HEK293 (cell line): ENCODE data around the gene PFKL.
A peak's percentile ranks its signal among the peaks of the same experiment; 100 is the strongest.
"Not testable (repeated sequence)": the region's sequence is repeated elsewhere in the genome, so short reads cannot be mapped to it uniquely, and the experiment has no call there.

ENCODE experiments used
- CTCF ChIA-PET: fragments of 350-600 bp; formaldehyde crosslinking; extraction: SDS; loops from one replicate; lab custom pipeline; 2021; ENCODE audit warnings: antibody characterized with exemption; lab: Yijun Ruan, JAX
- POLR2A ChIA-PET: fragments of 300-600 bp; formaldehyde crosslinking; extraction: SDS; loops from one replicate; lab custom pipeline; 2020; ENCODE audit warnings: antibody characterized with exemption, inconsistent platforms; lab: Yijun Ruan, JAX
- H3K27ac ChIP-seq: fragments of 200-500 bp; sonication (Bioruptor generic); 2 replicates; pipeline ENCODE4 v1.5.1; 2014; ENCODE audit warnings: low read depth, low read length, control low read depth, inconsistent platforms; ENCODE audit errors: extremely low read depth
- H3K36me3 ChIP-seq, 2 experiments: fragments of 200-500 bp in 1 of 2; sonication (Bioruptor generic) in 1 of 2; 1 replicate in 1 of 2; 2 replicates in 1 of 2; pipeline ENCODE4 v1.5.1; 2014 to 2017; ENCODE audit warnings: inconsistent platforms in 2 of 2, low read length in 2 of 2; ENCODE audit not compliant: control insufficient read depth in 2 of 2, insufficient read depth in 1 of 2
- H3K4me1 ChIP-seq: fragments of 200-500 bp; sonication (Bioruptor generic); 2 replicates; pipeline ENCODE4 v1.5.1; 2014; ENCODE audit warnings: mild to moderate bottlenecking, low read length, inconsistent platforms; ENCODE audit not compliant: control insufficient read depth, insufficient read depth
- H3K4me3 ChIP-seq: 2 replicates; pipeline ENCODE4 v1.5.1; 2011; ENCODE audit warnings: low read depth, mild to moderate bottlenecking, control low read depth, low read length, moderate library complexity
- H3K9me3 ChIP-seq: fragments of 200-500 bp; sonication (Bioruptor generic); 2 replicates; pipeline ENCODE4 v1.5.1; 2014; ENCODE audit warnings: low read depth, low read length, inconsistent platforms; ENCODE audit not compliant: control insufficient read depth, insufficient read depth
- KLF1 ChIP-seq: fragments of 450-650 bp; formaldehyde crosslinking; IDR thresholded peaks from 2 replicates; pipeline ENCODE4 v1.5.1; 2016; ENCODE audit warnings: missing biosample characterization, missing genetic modification characterization
- PRDM10 ChIP-seq: fragments of 450-650 bp; formaldehyde crosslinking; IDR thresholded peaks from 2 replicates; pipeline ENCODE4 v1.5.1; 2016; ENCODE audit warnings: missing biosample characterization, missing genetic modification characterization
- SCRT1 ChIP-seq: fragments of 450-650 bp; formaldehyde crosslinking; IDR thresholded peaks from 2 replicates; pipeline ENCODE4 v1.5.1; 2016; ENCODE audit warnings: missing biosample characterization, missing genetic modification characterization, borderline replicate concordance
- SP2 ChIP-seq: fragments of 450-650 bp; formaldehyde crosslinking; IDR thresholded peaks from 2 replicates; pipeline ENCODE4 v1.5.1; 2016; ENCODE audit warnings: missing biosample characterization, missing genetic modification characterization
- SP3 ChIP-seq: fragments of 450-650 bp; formaldehyde crosslinking; IDR thresholded peaks from 2 replicates; pipeline ENCODE4 v1.5.1; 2016; ENCODE audit warnings: missing biosample characterization, missing genetic modification characterization
- ZBTB44 ChIP-seq: fragments of 450-650 bp; IDR thresholded peaks from 2 replicates; pipeline ENCODE4 v1.5.1; 2018; ENCODE audit warnings: missing biosample characterization, mild to moderate bottlenecking, missing genetic modification characterization
- ZEB2 ChIP-seq: fragments of 450-650 bp; formaldehyde crosslinking; IDR thresholded peaks from 2 replicates; pipeline ENCODE4 v1.5.1; 2016; ENCODE audit warnings: missing biosample characterization, missing genetic modification characterization
- ZFHX2 ChIP-seq: fragments of 450-650 bp; formaldehyde crosslinking; conservative IDR thresholded peaks from 2 replicates; pipeline ENCODE4 v1.5.1; 2016; ENCODE audit warnings: missing biosample characterization, missing genetic modification characterization
- ZNF121 ChIP-seq: fragments of 450-650 bp; formaldehyde crosslinking; IDR thresholded peaks from 2 replicates; pipeline ENCODE4 v1.5.1; 2016; ENCODE audit warnings: missing biosample characterization, missing genetic modification characterization
- ZNF157 ChIP-seq: fragments of 450-650 bp; formaldehyde crosslinking; IDR thresholded peaks from 2 replicates; pipeline ENCODE4 v1.5.1; 2016; ENCODE audit warnings: missing biosample characterization, missing genetic modification characterization
- ZNF394 ChIP-seq: fragments of 450-650 bp; formaldehyde crosslinking; IDR thresholded peaks from 2 replicates; pipeline ENCODE4 v1.5.1; 2016; ENCODE audit warnings: missing biosample characterization, missing genetic modification characterization, mild to moderate bottlenecking, moderate library complexity, borderline replicate concordance
- ZNF416 ChIP-seq: fragments of 450-650 bp; formaldehyde crosslinking; IDR thresholded peaks from 2 replicates; pipeline ENCODE4 v1.5.1; 2016; ENCODE audit warnings: missing biosample characterization, missing genetic modification characterization
- ZNF571 ChIP-seq: fragments of 450-650 bp; formaldehyde crosslinking; IDR thresholded peaks from 2 replicates; pipeline ENCODE4 v1.5.0; 2017; ENCODE audit warnings: missing biosample characterization, missing genetic modification characterization
- ZNF596 ChIP-seq: fragments of 450-650 bp; IDR thresholded peaks from 2 replicates; pipeline ENCODE4 v1.5.0; 2018; ENCODE audit warnings: missing biosample characterization, mild to moderate bottlenecking, missing genetic modification characterization, moderate library complexity
- ZNF600 ChIP-seq: fragments of 450-650 bp; formaldehyde crosslinking; IDR thresholded peaks from 2 replicates; pipeline ENCODE4 v1.5.1; 2016; ENCODE audit warnings: missing biosample characterization, missing genetic modification characterization
- ZNF677 ChIP-seq: fragments of 450-650 bp; IDR thresholded peaks from 2 replicates; pipeline ENCODE4 v1.5.0; 2018; ENCODE audit warnings: missing biosample characterization, mild to moderate bottlenecking, missing genetic modification characterization, moderate library complexity
- ZNF843 ChIP-seq: fragments of 450-650 bp; formaldehyde crosslinking; IDR thresholded peaks from 2 replicates; pipeline ENCODE4 v1.5.1; 2016; ENCODE audit warnings: missing biosample characterization, missing genetic modification characterization

The PFKL gene

GRCh38 chr21:44302573-44303401, 2.9 kb downstream of the PFKL start:
- not testable (repeated sequence) for H3K4me3 ChIP-seq, H3K27ac ChIP-seq, H3K4me1 ChIP-seq, H3K9me3 ChIP-seq
- ChIA-PET CTCF (interaction anchor here (0.6 to 3.0 kb wide), 4 partner anchors 12 to 187 kb away, joined by 3 to 9 read pairs (median 4); no protein-coding TSS in a partner anchor), POLR2A (interaction anchor here (1.0 kb wide), 1 partner anchor 31 kb away, joined by 3 read pairs; no protein-coding TSS in a partner anchor)
- peaks cover 0 to 14% of the 10 kb centered on the region in 2 experiments; a peak in 1 of 3 replicates for H3K36me3 ChIP-seq
- TF ChIP-seq ZNF600 (tag by site-specific recombination) (0 out of 2 replicates have a peak, but pooled peaks have one; percentile 12), ZNF121 (tag by site-specific recombination) (0 out of 2 replicates have a peak, but pooled peaks have one; percentile 34)

- Histone ChIP-seq H3K27ac (no peak overlapping the region), H3K36me3 (peaks cover 0 to 19% of the 10 kb centered on the region in 2 experiments; a peak in 1 of 3 replicates), H3K9me3 (no peaks in the 10 kb centered on the region), H3K4me3 (no peak overlapping the region), H3K4me1 (peaks cover 8% of the 10 kb centered on the region; the same call in 1 of the 2 replicates)
- TF ChIP-seq SCRT1 (tag by site-specific recombination), result no peak
- TF ChIP-seq ZNF677, result no peak
- no peak for TF ChIP-seq ZNF157 (tag by site-specific recombination)
- TF ChIP-seq ZEB2 (tag by site-specific recombination), result no peak
- TF ChIP-seq SP3 (tag by site-specific recombination), result no peak
- no peak for TF ChIP-seq ZNF394
- TF ChIP-seq ZBTB44, result no peak
- TF ChIP-seq ZNF416 (tag by site-specific recombination), result no peak
- TF ChIP-seq ZFHX2 (tag by site-specific recombination), result no peak
- no peak for TF ChIP-seq ZNF843 (tag by site-specific recombination)
- CTCF ChIA-PET, result interaction anchor here (3.0 kb wide), 1 partner anchor 35 kb away, joined by 9 read pairs; no protein-coding TSS in a partner anchor
- POLR2A ChIA-PET, result interaction anchor here (1.0 kb wide), 1 partner anchor 30 kb away, joined by 3 read pairs; no protein-coding TSS in a partner anchor
Observed at GRCh38 chr21:44303490-44303981, 3.7 kb downstream of the PFKL start.

- Histone ChIP-seq H3K9me3 (no peaks in the 10 kb centered on the region), H3K36me3 (peaks cover 0 to 24% of the 10 kb centered on the region in 2 experiments; a peak in 1 of 3 replicates), H3K4me1 (peaks cover 8% of the 10 kb centered on the region; the same call in 1 of the 2 replicates), H3K4me3 (no peak overlapping the region), H3K27ac (0 out of 2 replicates have a peak overlapping the region, but pooled peaks have one; percentile 17)
- CTCF ChIA-PET, result interaction anchor here (0.6 to 3.0 kb wide), 7 partner anchors 10 to 46 kb away, joined by 3 to 9 read pairs (median 3); no protein-coding TSS in a partner anchor
- TF ChIP-seq ZNF571 (no peak), SP2 (tag by site-specific recombination) (no peak), PRDM10 (tag by site-specific recombination) (no peak), ZNF596 (peak; percentile 59), KLF1 (0 out of 2 replicates have a peak, but pooled peaks have one; percentile 16)
- POLR2A ChIA-PET, result interaction anchor here (1.0 kb wide), 1 partner anchor 30 kb away, joined by 3 read pairs; no protein-coding TSS in a partner anchor
Observed at GRCh38 chr21:44304011-44304616, 4.3 kb downstream of the PFKL start.
